Vagina (tissue), 2 donors: Measurements from ENCODE around the gene MEGF9. TPM values are rescaled to one million over a fixed set of nuclear protein-coding genes. Genes with fewer than 3 reads are reported as not detected.
A peak's percentile ranks its signal among the peaks of the same experiment; 100 is the strongest.

Experiments
- DNase-seq, 2 donors: peaks; one replicate each; pipeline ENCODE4 v3.0.0-alpha.2; 2017; ENCODE audit errors: extremely low spot score in 2 of 2
- H3K27ac ChIP-seq: fragments of 200-600 bp; sonication (generic); one replicate; pipeline ENCODE4 v1.5.1; 2019
- H3K27me3 ChIP-seq: fragments of 200-600 bp; sonication (generic); one replicate; pipeline ENCODE4 v1.5.1; 2019
- H3K36me3 ChIP-seq, 2 donors: fragments of 200-600 bp; sonication (generic); one replicate each; pipeline ENCODE4 v1.5.1; 2017 to 2019
- H3K4me1 ChIP-seq: fragments of 200-600 bp; sonication (generic); one replicate; pipeline ENCODE4 v1.5.1; 2019
- H3K4me3 ChIP-seq, 2 donors: fragments of 200-600 bp; sonication (generic); 1 replicate in 1 of 2; 2 replicates in 1 of 2; pipeline ENCODE4 v1.5.1; 2016 to 2019
- H3K9me3 ChIP-seq: fragments of 200-600 bp; sonication (generic); one replicate; pipeline ENCODE4 v1.5.1; 2019
- POLR2A ChIP-seq, 2 donors: fragments of 450-650 bp; IDR thresholded peaks; one replicate each; pipeline ENCODE4 v1.6.1; 2017; ENCODE audit warnings: antibody characterized with exemption in 2 of 2, mild to moderate bottlenecking in 2 of 2, moderate library complexity in 2 of 2
- POLR2AphosphoS5 ChIP-seq, 2 donors: sonication (generic); formaldehyde crosslinking; IDR thresholded peaks; one replicate each; pipeline ENCODE4 v1.9.0; 2017; ENCODE audit warnings: antibody characterized with exemption in 2 of 2, mild to moderate bottlenecking in 2 of 2, low read depth in 1 of 2; ENCODE audit not compliant: insufficient read depth in 1 of 2
- intact Hi-C: fragments of 100-400 bp; cut with DNase I; formaldehyde crosslinking; loops from one replicate; pipeline ENCODE4 v1.15.1; 2023
- total RNA-seq: library from RNA; depleted of rRNA; stranded (reverse); fragments of >200 nt; gene quantifications from one replicate; pipeline ENCODE4 v1.2.3, GENCODE V29; 2016
- TF ChIP-seq, protein P1 (sequence below), 3 experiments: fragments of 450-650 bp in 2 of 3; fragments of 200-600 bp in 1 of 3; sonication (generic) in 1 of 3; IDR thresholded peaks; one replicate each; pipeline ENCODE4 v1.5.1; 2017 to 2019; ENCODE audit warnings: antibody characterized with exemption in 3 of 3, mild to moderate bottlenecking in 2 of 3, moderate library complexity in 2 of 3

Gene MEGF9
- total RNA-seq, 1 donor from 2014 or later: 17.7 TPM

GRCh38 chr9:120716483-120716882, 2.2 kb upstream of the MEGF9 start:
- TF ChIP-seq POLR2A (IDR thresholded peaks at IDR 0.05): no peak
- TF ChIP-seq, protein P1, sequence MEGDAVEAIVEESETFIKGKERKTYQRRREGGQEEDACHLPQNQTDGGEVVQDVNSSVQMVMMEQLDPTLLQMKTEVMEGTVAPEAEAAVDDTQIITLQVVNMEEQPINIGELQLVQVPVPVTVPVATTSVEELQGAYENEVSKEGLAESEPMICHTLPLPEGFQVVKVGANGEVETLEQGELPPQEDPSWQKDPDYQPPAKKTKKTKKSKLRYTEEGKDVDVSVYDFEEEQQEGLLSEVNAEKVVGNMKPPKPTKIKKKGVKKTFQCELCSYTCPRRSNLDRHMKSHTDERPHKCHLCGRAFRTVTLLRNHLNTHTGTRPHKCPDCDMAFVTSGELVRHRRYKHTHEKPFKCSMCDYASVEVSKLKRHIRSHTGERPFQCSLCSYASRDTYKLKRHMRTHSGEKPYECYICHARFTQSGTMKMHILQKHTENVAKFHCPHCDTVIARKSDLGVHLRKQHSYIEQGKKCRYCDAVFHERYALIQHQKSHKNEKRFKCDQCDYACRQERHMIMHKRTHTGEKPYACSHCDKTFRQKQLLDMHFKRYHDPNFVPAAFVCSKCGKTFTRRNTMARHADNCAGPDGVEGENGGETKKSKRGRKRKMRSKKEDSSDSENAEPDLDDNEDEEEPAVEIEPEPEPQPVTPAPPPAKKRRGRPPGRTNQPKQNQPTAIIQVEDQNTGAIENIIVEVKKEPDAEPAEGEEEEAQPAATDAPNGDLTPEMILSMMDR (IDR thresholded peaks at IDR 0.05): no peak
- TF ChIP-seq POLR2AphosphoS5 (IDR thresholded peaks at IDR 0.05; ENCODE audit: insufficient read depth in 1 of 2, low read depth in 1 of 2): no peak
- Histone ChIP-seq H3K9me3 (no peaks in the 10 kb centered on the region), H3K4me1 (peaks cover 35% of the 10 kb centered on the region), H3K27ac (no peak overlapping the region), H3K36me3 (no peaks in the 10 kb centered on the region), H3K27me3 (no peaks in the 10 kb centered on the region), H3K4me3 (no peak overlapping the region)
- DNase-seq: no peak
- intact Hi-C loops: no loop called here

DNA sequence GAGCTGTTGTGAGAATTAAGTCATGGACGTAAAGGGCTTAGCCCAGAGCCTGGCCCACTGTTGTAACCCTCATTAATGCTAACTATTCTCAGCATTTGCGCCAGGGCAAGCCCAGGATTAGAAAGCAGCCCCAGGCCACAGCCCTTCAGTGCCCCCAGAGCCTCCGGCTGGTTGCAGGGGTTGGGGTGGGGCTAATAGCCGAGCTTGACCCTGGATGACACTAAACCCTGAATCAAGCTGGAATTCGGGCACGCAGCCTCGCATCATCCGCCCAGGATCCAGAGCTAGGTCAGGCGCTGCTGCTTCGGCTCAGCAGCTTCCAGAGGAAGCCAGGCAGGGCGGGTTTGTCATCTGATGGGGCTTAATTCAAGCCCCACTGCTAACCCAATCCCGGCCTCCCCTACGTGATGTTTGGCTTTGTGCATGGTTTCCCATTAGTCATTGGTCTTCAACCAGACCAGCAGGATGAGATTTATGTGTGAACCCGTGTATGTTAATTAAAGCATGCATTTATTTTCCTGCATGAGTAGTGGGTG, 1.2 kb upstream of the MEGF9 start:
- intact Hi-C loops: no loop called here
- Histone ChIP-seq H3K4me1 (peaks cover 44% of the 10 kb centered on the region), H3K9me3 (no peaks in the 10 kb centered on the region), H3K36me3 (no peaks in the 10 kb centered on the region), H3K27me3 (no peaks in the 10 kb centered on the region), H3K4me3 (peak overlapping the region; percentile 70 to 88), H3K27ac (peak overlapping the region; percentile 80)
- no peak for DNase-seq
- TF ChIP-seq POLR2AphosphoS5 (IDR thresholded peaks at IDR 0.05; ENCODE audit: insufficient read depth in 1 of 2, low read depth in 1 of 2) (peak; percentile 54 to 64), POLR2A (IDR thresholded peaks at IDR 0.05) (no peak)

DNA sequence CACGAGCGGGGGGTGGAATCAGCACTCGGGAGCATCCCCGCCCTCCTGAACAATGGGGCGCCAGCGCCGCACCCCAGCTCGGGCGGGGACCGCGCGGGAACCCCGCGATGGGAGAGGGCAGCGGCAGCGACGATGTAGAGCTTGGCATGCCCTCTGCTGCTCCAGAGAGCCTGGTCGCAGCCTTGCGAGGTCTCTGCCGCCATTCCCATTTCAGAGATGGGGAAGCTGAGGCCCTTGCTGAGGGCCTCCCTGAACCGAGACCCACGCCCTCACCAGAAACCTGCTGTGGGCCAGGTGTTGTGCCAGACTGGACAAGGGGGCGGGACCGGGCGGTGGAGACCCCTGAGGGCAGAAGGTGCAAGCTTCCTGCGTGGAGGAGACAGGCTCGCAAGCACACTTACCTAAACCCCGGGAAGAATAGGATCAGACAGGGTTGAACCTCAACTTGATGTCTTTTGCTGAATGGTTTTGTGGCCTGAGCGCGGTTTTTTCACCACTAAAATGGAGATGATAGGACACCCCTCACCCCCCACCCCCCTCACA, 647 bp upstream of the MEGF9 start:
- DNase-seq: no peak
- intact Hi-C loops: no loop called here
- no peaks in the 10 kb centered on the region for H3K36me3 ChIP-seq
- H3K4me1 ChIP-seq: peaks cover 47% of the 10 kb centered on the region
- H3K9me3 ChIP-seq: no peaks in the 10 kb centered on the region
- H3K27ac ChIP-seq: peak overlapping the region; percentile 80
- H3K27me3 ChIP-seq: no peaks in the 10 kb centered on the region
- peak overlapping the region; percentile 70 to 88 for H3K4me3 ChIP-seq
- peak in 1 of 2 donors; percentile 17 for TF ChIP-seq POLR2AphosphoS5 (IDR thresholded peaks at IDR 0.05; ENCODE audit: insufficient read depth in 1 of 2, low read depth in 1 of 2)
- TF ChIP-seq, protein P1 (IDR thresholded peaks at IDR 0.05): no peak
- no peak for TF ChIP-seq POLR2A (IDR thresholded peaks at IDR 0.05)

DNA sequence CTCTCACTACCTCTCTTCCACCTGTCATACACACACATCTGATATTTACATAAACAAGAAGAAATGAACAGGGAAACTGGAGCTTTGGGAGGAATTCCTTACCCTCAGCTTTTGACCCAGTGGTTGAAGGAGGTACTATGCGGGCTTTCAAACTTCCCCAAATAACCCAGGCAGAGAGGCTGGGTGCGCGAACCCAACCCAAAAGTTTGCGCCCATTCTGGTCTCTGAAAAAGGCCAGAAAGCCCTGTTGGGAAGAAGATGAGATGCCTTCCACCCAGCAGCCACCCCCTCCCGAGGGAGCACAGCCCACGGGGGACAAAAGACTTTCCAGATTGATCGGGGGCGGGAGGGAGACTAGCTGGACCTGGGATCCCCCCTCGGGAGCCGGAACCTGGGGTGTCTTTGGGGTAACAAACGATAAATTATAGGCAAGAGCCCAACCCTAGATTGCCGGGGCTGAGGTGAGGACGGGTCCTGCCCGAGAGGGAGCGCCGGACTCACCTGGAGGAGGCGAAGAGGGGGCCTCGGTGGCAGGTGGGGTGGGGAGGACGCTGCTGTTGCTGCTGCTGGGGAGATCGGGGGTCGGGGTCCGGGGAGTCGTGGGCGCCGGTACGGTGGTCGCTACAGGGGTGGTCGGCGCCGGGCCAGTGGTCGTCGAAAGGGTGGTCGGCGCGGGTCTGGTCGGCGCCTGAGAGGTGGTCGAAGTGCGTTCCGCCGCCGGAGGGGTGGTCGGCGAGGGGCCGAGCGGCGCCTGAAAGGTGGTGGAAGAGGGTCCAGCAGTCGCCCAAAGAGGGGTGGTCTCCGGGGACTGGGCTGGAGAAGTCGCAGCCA, 798 bp downstream of the MEGF9 start:
- no peaks in the 10 kb centered on the region for H3K9me3 ChIP-seq
- TF ChIP-seq, protein P1 (IDR thresholded peaks at IDR 0.05): peak in 1 of 3 experiments; percentile 17
- no peak for TF ChIP-seq POLR2A (IDR thresholded peaks at IDR 0.05)
- no peak for TF ChIP-seq POLR2AphosphoS5 (IDR thresholded peaks at IDR 0.05; ENCODE audit: insufficient read depth in 1 of 2, low read depth in 1 of 2)
- H3K4me3 ChIP-seq: peak overlapping the region; percentile 70 to 88
- H3K4me1 ChIP-seq: peaks cover 59% of the 10 kb centered on the region
- intact Hi-C loops: no loop called here
- H3K36me3 ChIP-seq: no peaks in the 10 kb centered on the region
- peak overlapping the region; percentile 80 for H3K27ac ChIP-seq
- H3K27me3 ChIP-seq: no peaks in the 10 kb centered on the region
- no peak for DNase-seq

- Histone ChIP-seq H3K4me3 (peak overlapping the region; percentile 70 to 88), H3K27me3 (no peaks in the 10 kb centered on the region), H3K9me3 (no peaks in the 10 kb centered on the region), H3K4me1 (peaks cover 68% of the 10 kb centered on the region), H3K27ac (peak overlapping the region; percentile 80), H3K36me3 (no peaks in the 10 kb centered on the region)
- intact Hi-C loops: no loop called here
- no peak for TF ChIP-seq POLR2AphosphoS5 (IDR thresholded peaks at IDR 0.05; ENCODE audit: insufficient read depth in 1 of 2, low read depth in 1 of 2)
- no peak for TF ChIP-seq POLR2A (IDR thresholded peaks at IDR 0.05)
- TF ChIP-seq, protein P1 (IDR thresholded peaks at IDR 0.05): no peak
- no peak for DNase-seq
These were observed 1.7 kb downstream of the MEGF9 start for GRCh38 chr9:120712539-120713031.
